Activated T-cell treated with anti-CD3 and anti-CD28 coated beads, Interleukin-2, amount 50 U/mL, for 1 hour (primary cell): ENCODE results near the gene GYS1.

Experiments
- DNase-seq: peaks from one replicate; pipeline ENCODE4 v3.0.0-alpha.2; 2020

GYS1 gene

DNA sequence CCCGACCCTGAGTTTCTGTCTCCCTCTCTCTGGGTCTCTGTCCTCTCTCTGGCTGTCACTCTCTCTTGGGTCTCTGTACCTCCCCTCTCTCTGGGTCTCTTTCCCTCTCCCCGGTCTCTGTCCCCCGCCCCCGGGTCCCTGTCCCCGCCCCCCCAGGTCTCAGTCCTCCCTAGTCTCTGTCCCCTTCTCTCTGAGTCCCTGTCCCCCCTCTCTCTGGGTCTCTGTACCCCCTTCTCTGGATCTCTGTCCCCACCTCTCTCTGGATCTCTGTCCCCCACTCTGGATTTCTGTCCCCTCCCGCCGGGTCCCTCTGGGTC is 30.3 kb downstream of the GYS1 start:
- DNase-seq, result no peak

DNA sequence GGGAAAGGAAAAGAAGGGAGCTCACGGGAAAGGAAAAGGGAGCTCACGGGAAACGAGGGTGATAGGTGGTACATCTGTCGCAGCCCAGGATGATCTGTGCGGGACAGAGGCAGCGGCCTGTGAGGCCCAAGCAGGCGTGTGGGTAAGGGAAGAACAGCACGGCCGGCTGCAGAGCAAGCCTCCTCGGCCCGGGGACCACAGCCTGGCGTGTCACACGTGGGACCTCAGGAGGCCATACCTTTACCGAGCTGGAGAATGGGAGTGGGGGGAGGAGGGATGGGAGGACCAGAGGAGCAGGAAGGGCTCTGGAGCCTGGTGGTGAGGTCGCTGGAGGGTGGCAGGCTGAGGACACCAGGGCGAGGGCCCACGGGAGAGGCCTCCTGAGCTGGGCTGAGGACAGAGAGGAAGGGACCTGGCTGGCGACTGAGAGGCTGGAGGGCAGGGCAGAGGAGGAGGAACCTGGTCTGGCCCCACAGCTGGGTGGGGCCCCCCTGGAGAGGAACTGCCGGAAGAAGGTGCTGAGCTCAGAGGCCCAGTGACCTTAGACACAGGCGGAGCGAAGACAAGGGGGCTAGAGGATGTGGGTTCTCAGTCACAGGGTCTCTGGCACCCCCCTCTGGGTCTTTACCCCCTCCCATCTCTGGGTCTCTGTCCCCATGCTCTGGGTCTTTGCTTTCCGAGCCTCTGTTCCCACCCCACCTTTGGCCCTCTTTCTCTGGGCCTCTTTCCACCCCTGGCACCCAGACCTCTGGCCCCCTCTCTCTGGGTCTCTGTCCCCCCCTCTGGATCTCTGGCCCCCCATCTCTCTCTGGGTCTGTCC is 30.9 kb downstream of the GYS1 start:
- DNase-seq, result no peak

DNA sequence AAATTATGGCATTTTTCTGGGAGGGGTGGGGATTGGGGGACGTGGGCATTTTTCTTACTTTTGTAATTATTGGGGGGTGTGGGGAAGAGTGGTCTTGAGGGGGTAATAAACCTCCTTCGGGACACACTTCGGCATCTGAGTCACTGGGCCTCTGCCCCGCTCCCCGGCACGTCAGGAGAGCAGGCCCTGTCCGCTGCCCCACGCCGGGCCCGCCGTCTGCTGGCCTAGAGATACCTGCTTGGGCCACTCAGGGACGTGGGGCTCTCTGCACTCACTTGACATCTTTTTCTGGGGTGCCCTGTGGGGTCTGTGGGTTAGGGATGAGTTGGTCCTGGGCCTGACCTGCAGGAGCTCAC is 31.5 kb downstream of the GYS1 start:
- DNase-seq, result no peak

DNA sequence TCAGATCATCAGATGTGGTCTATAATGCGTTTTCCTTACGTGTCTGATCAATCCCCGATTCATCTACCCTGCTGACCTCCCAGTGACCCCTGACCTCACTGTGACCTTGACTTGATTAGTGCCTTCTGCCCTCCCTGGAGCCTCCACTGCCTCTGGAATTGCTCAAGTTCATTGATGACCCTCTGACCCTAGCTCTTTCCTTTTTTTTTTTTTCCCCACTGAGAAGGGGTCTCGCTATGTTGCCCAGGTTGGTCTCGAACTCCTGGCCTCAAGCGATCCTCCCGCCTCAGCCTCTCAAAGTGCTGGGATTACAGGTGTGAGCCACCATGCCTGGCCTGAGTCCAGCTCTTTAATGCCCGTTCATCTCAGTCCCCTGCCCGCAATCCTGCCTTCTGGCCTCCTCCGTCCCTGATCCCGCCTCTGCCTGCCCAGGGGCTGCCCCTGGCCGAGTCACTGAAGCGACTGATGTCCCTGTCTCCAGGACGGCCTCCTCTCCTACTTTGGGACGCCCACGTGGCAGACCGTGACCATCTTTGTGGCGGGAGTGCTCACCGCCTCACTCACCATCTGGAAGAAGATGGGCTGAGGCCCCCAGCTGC is 32.0 kb downstream of the GYS1 start:
- no peak for DNase-seq

DNA sequence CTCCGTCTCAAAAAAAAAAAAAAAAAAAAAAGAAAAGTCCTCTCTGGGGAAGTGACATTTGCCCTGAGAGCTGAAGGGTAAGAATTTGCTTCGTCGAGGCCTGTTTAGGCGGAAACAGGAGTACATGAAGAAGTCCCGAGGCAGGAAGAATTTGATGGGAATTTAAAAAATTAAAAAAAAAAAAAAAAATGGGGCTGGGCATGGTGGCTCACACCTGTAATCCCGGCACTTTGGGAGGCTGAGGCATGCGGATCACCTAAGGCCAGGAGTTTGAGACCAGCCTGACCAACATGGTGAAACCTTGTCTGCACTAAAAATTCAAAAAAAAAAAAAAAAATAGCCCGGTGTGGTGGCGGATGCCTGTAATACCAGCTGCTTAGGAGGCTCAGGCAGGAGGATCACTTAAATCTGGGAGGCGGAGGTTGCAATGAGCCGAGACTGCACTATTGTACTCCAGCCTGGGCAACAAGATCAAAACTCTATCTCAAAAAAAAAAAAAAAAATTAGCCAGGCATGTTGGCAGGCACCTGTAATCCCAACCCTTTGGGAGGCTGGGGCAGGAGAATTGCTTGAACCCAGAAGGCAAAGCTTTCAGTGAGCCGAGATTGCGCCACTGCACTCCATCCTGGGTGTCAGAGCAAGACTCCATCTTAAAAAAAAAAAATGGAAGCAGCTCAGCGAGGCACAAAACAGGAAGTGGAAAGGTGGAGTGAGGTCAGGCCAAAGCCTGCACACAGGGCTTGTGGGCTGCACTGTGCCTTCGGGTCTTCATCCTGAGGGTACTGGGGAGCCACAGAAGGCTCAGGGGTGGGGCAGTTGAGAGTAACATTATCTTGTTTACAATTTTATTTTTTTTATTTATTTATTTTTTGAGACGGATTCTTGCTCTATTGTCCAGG is 33.5 kb downstream of the GYS1 start:
- no peak for DNase-seq

DNA sequence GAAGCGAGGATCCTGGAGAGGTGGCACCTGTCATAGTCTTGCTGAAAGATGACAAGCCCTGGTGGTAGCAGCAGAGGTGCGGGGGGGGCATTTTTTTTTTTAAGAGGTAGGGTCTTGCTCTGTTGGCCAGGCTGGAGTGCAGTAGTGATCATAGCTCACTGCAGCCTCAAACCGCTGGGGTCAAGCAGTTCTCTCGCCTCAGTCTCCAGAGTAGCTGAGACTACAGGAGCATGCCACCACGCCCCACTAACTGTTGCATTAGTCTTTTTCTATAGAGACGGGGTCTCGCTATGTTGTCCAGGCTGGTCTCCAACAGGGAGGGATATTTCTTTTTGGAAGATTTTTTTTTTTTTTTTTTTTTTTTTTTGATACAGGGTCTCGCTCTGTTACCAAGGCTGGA is 35.1 kb downstream of the GYS1 start:
- DNase-seq, result no peak

DNA sequence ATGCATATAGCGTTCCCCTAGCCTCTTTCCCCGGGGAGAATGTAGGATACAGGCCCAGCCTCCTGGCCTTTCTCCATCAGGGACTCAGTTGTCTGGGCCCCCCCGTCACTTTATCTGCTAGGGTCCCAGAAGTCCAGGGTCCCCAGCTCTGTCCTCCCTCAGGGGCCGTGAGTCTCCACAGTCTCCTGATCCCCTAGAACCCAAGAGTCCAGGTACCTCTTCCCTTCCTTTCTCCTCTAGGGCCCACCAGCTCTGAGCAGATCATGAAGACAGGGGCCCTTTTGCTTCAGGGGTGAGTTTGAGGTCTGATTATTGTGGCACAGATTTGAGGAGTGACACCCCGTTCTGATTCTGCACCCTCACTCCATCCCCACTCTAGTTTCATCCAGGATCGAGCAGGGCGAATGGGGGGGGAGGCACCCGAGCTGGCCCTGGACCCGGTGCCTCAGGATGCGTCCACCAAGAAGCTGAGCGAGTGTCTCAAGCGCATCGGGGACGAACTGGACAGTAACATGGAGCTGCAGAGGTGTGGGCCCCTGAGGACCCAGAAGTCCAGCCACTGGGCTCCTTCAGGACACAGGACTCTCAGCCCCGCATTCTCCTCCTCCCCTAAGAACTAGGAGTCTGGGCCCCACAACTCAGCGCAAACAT is 37.7 kb downstream of the GYS1 start:
- no peak for DNase-seq

DNA sequence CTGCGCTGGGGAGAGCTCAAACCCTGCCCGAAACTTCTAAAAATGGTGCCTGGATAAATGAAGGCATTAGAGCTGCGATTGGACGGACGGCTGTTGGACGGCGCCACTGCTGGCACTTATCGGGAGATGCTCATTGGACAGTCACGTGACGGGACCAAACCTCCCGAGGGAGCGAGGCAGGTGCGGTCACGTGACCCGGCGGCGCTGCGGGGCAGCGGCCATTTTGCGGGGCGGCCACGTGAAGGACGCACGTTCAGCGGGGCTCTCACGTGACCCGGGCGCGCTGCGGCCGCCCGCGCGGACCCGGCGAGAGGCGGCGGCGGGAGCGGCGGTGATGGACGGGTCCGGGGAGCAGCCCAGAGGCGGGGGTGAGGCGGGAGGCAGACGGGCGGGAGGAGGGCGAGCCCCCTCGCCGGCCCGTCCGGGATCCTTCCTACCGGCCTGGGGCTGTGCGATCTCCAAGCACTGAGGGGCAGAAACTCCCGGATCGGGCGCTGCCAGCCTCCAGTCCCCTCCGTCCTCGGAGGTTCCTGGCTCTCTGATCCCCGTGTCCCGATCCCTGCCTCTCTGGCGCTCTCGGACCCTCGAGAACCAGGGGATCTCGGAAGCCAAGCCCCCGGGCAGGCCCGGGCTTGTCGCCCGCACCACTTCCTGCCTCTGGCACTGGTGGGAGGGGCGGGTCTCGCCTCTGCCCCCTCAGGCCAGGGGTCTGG is 38.4 kb downstream of the GYS1 start, which contains the start of gene BAX:
Gene BAX, plus strand, starts transcription at position 281 of the 713 bp plus-strand sequence. Its CDS starts 54 bp downstream, at position 335.
- DNase-seq, result peak; percentile 86

DNA sequence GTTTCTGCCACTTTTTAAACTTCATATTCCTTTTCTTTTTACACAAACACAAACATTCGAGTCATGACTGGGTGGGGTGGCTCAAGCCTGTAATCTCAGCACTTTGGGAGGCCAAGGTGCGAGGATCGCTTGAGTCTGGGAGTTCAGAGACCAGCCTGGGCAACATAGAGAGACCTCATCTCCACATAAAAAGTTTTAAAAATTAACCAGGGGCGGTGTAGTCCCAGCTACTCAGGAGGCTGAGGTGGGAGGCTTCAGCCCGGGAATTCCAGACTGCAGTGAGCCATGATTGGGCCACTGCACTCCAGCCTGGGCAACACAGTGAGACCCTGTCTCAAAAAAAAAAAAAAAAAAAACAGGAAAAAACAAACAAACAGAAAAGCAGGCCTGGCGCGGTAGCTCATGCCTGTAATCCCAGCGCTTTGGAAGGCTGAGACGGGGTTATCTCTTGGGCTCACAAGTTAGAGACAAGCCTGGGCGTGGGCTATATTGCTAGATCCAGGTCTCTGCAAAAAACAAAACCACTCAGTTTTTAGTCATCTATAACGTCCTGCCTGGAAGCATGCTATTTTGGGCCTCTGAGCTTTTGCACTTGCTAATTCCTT is 39.0 kb downstream of the GYS1 start:
- DNase-seq, result no peak

DNA sequence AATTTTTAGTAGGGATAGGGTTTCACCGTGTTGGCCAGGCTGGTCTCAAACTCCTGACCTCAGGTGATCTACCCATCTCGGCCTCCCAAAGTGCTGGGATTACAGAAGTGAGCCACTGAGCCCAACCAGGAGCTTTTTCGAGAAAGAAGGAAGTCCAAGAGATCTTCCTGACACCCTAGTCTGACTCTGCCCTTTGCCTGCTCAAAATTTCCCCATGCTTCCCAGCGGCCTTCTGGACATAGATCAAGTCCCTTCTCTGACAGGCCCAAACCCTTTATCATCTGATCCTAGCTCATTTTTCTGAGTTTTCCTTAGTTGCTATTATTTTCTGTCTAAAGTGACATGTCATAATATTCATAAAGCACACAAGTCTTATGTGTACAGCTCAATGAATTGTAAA is 40.0 kb downstream of the GYS1 start:
- no peak for DNase-seq

DNA sequence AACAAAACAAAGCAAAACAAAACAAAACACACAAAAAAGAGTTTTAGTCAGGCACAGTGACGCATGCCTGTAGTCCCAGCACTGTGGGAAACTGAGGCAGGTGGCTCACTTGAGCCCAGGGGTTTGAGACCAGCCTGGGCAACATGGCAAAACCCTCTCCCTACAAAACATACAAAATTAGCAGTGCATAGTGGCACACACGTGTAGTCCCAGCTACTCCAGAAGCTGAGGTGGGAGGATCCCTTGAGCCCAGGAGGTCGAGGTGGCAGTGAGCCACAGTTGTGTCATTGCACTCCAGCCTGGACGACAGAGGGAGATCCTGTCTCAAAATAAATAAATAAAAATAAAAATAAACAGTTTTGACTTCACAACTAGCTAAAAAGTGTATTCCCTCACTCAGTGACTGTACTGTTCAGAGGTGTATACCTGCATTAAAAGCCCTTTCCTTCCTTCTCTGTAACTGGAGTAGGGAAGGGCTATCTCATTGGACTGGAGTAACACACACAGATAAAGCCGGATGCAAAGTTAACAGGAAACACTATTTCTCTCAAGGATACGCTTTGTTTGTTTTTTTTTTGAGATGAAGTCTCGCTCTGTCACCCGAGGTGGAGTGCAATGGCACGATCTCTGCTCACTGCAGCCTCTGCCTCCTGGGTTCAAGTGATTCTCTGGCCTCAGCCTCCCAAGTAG is 42.1 kb downstream of the GYS1 start:
- no peak for DNase-seq

DNA sequence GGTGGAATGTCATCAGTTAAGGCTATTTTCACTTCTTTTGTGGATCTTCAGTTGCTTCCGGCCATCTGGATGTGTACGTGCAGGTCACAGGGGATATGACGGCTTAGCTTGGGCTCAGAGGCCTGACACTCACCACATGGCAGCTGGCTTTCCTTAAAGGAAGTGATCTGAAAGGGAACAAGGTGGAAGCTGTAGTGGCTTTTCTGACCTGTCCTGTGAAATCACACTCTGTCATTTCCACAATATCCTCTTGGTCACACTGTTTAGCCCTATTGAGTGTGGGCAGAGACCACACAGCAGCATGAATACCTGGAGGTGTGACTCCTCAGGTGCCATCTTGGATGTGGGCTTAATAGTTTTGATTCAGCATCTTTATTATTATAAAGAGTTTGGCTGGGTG is 43.0 kb downstream of the GYS1 start:
- no peak for DNase-seq

DNA sequence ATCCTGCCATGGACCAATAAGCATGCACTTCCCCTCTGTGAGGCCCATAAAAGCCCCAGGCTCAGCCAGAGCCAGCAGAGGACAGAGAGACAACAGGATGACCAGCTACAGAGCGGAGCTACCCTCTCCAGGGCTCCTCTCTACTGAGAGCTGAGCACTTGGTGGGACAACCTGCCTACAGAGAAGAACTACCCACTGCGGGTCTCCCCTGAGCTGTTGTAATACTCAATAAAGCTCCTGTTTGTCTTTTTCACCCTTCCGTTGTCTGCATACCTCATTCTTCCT is 45.9 kb downstream of the GYS1 start:
- DNase-seq, result no peak

DNA sequence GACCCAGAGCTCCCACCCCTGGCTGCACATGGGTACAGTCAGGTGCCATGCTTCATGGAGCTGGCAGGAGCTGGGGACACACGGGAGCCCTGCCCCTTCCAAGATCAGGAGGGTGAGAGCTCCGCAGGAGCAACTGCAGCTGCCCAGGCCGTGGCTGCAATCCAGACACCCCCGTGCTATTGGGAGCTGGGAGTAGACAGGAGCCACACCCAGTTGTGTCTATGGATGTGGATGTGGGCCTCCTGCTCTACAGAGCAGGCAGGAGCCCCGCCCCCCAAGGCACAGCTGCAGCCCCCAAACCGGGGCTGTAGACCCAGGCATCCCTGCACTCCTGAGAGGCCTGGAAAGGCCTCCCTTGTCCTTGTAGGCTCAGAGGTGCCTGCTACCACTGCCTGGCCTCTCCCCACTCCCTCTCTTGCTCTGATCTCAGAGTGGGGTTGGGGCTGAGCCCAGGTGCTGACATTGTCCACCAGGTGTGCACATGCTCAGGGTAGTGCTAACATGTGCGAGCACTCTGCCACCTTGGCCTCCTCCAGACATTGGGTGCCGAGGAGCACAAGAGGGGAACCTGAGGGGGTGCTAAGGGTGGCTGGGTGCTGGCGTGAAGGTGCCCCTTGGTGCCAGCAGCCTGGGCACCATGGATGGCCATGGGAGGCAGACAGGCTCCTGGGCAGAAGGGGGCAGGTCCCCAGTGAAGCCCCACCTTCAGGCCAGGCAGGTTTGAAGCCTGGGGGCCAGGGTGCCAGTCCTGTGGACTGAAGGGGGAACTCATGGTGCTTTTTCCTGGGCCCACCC is 46.4 kb downstream of the GYS1 start:
- no peak for DNase-seq

DNA sequence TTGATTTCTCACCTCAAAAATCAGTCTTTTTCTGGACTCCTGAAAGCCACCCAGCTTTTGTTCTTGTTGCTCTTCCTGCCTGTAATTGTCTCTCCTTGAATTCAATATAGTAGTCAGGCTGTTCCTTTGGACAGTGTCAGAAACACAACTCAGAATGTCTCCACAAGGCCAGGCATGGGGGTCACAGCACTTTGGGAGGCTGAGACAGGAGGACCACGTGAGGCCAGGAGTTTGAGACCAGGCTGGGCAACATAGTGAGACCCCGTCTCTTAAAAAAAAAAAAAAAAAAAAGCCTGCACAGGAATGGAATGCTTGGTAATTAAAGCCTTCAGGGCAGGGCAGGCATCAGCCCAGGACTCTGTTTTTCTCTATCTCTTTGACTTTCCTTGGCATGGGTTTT is 47.3 kb downstream of the GYS1 start:
- DNase-seq, result no peak

DNA sequence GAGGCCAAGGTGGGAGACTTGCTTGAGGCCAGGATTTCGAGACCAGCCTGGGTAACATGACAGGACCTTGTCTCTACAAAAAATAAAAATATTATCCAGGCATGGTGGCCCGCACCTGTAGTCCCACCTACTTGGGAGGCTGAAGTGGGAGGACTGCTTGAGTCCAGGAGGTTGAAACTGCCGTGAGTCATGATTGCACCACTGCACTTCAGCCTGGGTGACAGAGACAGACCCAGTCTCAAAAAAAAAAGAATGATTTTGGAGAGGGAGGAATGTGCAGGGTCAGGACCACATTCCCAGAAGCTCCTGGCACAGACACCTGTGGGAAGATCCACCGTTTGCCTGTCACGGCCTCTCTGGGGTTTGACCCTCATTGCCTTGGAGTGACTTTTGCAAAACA is 47.7 kb downstream of the GYS1 start:
- DNase-seq, result no peak

DNA sequence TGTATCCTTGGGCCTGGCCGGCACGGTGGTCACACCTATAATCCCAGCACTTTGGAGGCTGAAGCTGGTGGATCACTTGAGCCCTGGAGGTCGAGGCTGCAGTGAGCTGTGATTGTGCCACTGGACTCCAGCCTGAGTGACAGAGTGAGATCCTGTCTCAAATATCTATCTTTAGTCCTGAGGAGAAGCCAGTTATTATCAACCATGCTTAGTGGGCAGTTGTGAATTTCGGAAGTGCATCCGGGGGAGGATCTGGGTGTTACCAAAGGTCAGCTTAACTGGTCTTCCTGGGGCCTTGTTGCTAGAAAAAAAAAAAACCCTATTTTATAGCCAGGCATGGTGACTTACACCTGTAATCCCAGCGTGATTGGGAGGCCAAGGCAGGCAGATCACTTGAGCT is 50.0 kb downstream of the GYS1 start:
- no peak for DNase-seq

DNA sequence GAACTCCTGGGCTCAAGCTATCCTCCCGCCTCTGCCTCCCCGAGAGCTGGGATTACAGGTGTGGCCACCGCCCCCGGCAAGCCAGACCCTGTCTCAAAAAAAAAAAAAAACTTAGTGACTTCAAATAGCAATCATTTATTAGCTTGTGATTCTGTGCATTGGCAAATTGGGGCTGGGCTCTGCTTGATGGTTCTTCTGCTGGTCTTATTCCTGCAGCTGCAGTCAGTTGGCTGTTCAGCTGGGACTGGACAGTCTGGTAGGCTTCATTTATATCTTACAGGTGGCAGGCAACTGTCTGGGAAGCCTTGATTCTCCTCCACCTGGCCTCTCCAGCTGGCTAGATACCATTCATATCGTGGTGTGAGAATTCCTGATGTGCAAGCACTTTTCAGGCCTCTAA is 52.2 kb downstream of the GYS1 start:
- DNase-seq, result no peak

DNA sequence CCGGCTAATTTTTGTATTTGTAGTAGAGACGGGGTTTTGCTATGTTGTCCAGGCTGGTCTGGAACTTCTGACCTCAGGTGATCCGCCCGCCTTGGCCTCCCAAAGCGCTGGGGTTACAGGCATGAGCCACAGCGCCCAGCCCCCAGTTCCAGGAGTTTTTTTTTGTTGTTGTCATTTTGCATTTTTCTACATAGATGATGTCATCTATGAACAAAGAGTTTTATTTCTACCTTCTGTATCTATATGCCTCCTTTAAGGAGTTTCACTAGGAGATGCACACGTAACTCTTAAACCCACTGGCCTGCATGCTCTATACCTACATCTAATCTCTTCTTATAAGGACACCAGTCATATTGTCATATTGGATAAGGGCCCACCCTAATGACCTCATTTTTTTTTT is 54.9 kb downstream of the GYS1 start:
- no peak for DNase-seq

DNA sequence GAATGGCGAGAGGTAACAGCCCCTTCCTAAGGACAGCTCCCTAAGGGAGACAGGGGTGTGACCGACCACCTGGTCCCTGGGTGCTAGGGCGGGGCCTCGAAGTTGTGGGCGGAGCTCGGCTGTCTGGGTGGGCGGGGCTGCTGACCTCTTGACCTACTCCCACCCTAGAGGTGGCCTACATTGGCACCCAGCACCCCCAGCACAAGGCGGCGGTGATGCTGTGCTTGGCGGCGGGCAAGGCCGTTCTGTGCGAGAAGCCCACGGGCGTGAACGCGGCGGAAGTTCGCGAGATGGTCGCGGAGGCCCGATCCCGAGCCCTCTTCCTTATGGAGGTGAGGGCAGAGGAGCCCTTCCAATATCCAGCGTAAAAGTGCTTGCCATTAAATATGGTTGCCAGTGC is 57.2 kb downstream of the GYS1 start:
- DNase-seq, result no peak

DNA sequence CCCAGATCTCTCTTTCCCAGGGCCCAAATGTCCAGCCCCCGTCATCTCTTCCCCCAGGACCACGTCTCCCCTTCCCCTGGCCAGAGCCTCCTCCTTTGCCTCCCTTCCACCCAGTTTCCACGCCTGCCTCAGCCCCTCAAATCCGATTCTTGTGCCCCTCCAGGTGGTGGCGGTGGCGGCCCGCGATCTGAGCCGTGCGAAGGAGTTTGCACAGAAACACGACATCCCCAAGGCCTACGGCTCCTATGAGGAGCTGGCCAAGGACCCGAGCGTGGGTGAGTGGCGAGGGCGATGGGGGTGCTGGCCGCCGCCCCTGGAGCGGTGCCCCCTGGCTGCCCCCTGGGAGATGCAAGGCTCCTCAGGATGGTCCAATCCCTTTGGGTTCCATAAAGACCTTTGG is 58.3 kb downstream of the GYS1 start:
- DNase-seq, result no peak
